GM18951 (cell line): ENCODE results near the gene MPRIP.

ENCODE experiments used
- POLR2A ChIP-seq: IDR thresholded peaks from 4 replicates; pipeline ENCODE4 v1.6.1; 2011; ENCODE audit warnings: mild to moderate bottlenecking; ENCODE audit not compliant: insufficient read length, insufficient read depth; ENCODE audit errors: extremely low read depth
- in situ Hi-C: fragments of 300-500 bp; cut with MboI; formaldehyde crosslinking; loops from one replicate; pipeline ENCODE4 v1.12.0; 2022; ENCODE audit warnings: low sequenced_read_pairs, mixed read lengths, inconsistent platforms; ENCODE audit not compliant: unreplicated experiment

The MPRIP gene

GRCh38 chr17:17089796-17090641, 47.8 kb downstream of the MPRIP start:
- TF ChIP-seq POLR2A, result no peak
- in situ Hi-C loops, result no loop called here

DNA sequence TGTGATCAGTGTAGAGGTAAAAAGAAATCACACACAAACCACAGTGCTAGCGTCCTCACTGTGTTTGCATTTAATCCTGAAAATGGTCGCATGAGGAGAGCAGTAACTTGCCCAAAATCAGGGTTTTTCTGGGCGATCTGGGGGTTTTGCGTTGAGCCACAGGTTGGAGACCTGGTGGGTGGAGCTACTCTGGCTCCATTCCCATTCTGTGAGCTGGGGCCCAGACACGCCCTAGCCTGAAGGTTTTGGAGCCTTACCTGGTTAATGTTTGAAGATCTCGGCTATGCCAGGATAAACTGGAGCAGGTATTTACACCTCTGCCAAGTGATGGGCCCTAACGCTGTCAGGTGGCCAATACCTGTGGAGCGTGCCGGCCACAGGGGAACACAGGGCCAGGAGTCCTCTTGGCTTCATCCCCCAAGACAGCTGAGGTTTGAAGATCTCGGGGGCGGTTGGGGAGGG, 48.4 kb downstream of the MPRIP start:
- in situ Hi-C loops, result no loop called here
- TF ChIP-seq POLR2A, result no peak

- no peak for TF ChIP-seq POLR2A
- in situ Hi-C loops, result no loop called here
Observed at GRCh38 chr17:17091276-17091675, 49.0 kb downstream of the MPRIP start.

DNA sequence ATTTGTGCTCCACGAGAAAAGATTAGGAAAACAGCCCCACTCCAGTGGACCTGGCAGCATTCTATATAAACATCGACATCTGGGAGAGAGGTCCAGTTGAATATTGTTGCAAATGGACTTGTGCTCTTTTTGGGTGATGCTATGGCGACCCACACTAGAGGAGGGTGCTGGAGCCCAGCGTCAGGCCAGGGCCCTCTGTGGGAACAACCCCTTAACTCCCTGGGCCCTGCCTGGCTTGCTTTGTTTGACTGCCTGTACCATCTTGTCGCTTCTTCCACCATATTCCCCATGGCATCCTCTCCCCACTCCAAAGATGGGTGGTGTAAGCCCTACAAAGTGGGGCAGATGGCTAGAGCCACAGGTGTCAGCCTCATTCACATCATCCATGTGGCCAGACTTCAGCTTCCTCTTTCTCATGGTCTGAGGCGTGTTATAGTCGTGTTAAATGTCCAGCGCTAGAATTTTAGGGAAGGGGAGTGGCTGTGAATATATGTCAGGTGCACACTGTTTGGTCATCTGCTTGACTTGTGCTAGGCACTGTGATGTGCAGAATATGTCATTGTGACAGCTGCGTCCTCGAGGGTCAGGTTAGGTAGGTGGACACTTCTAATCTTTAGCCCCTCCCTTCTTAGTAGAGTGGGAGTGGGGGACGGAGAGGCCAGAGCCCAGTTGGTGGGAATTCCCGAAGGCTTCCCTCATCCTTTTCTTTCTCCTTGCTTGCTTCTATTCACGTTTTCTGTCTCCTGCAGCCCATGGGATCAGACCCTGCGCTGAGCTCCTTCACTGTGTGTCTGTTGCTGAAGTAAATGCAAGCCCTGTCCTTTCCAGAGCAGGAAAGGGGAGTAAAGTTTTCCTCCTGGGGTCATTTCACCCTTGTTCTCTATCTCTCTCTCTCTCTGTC, 49.8 kb downstream of the MPRIP start:
- in situ Hi-C loops, result no loop called here
- TF ChIP-seq POLR2A, result no peak

- TF ChIP-seq POLR2A, result no peak
- in situ Hi-C loops, result no loop called here
Observed at GRCh38 chr17:17093764-17094163, 51.5 kb downstream of the MPRIP start.

- in situ Hi-C loops, result no loop called here
- TF ChIP-seq POLR2A, result no peak
Observed at GRCh38 chr17:17096438-17097178, 54.4 kb downstream of the MPRIP start.

DNA sequence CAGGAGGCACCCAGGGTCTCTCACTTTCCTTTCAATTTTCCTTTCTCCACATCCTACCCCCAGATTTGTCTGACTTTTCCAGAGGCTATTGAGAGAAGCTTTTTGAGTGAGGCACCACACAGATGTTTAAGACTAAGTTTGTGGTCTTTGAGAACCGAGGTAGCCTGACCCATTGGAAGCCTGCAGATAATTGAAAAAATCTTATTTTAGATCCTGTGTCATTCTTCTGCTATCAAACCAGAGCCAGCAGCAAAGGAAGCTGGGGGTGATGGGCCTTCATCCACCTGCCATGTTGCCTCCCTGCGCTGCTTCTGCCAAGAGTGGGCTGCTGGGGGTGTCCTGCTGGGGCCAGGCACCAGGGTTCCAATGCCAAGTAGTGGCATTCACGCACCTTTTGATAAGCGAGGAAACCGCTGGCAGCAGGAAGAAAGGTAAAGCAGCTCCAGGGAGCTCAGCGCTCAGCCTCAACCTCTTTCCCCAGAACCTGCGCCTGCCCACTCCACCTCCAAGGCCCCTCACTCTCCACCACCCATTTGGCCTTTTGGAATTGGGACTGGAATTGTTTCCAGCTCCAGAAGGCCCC, 55.6 kb downstream of the MPRIP start:
- no peak for TF ChIP-seq POLR2A
- in situ Hi-C loops, result no loop called here

DNA sequence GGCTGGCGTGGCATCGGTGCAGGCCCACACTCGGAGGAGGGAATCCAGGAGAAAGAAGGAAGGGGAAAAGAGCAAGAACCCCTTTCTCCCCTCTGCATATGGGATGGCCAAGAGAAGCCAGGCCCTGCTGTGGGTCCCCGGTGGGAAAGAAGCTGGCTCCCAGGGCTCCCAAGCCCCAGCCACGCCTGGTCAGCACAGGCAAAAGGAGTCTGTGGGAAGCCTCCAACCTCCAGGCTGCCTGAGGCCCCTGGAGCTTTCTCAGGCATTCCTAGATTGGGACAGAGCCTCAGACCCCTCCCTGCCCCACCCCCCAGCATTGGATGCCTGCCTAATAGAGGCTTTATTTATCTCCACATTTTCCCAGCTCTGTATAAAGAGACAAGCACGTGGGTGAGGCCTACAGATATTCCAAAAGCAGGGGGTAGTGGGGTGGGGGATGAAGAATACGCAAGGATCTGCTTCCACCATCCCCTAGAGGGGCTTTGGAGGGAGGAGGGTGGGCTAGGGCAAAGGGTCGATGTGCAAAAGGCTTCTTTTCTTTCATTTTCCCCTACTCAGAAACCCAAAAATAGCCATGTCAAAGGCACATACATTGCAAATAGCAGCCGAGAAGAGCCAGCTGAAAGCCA, 56.4 kb downstream of the MPRIP start:
- no peak for TF ChIP-seq POLR2A
- in situ Hi-C loops, result no loop called here

DNA sequence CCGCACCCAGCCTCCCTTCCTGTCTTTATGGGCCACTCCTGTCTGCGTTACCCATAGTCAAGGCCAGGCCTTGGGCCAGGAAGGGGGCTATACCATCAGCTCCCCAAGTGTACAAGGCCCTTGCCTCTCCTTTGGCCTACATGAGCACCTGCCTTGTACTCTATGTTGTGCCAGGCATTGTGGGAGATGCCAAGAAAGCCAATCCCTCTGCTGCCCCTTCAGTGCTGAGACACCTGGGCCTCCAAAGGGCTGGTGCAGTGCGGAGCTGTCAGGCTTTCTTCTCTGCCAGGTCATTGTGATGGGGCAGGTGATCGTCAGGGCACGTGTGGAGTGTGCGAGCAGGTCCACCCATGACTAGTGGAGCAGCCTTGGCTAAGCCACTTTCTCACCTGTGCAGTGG, 59.9 kb downstream of the MPRIP start:
- in situ Hi-C loops, result no loop called here
- no peak for TF ChIP-seq POLR2A

DNA sequence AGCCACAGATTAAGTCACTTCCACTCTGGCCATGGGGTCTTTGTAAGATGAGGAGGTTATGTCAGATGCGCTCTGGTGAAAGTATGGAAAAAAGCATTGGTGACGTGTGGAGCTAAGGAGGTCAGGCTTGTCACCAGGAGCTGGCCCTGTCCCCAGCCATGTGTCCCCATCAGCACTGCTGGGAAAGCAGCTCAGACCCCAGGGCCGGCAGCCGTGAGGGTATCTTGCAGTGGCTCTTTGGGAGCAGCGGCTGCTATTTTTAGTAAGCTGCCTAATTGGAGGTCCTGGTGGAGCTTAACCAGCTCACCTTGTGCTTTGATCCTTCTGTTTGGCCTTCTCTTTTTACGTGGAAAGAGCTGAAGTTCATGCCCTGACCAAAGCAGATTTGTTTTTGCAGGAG, 60.9 kb downstream of the MPRIP start:
- no peak for TF ChIP-seq POLR2A
- in situ Hi-C loops, result no loop called here

- no peak for TF ChIP-seq POLR2A
- in situ Hi-C loops, result no loop called here
Observed at GRCh38 chr17:17104036-17104435, 61.8 kb downstream of the MPRIP start.

GRCh38 chr17:17104494-17104893, 62.2 kb downstream of the MPRIP start:
- in situ Hi-C loops, result no loop called here
- TF ChIP-seq POLR2A, result no peak
